HG02973 (cell line): ENCODE measurements around the gene PRELID3B.
"Not testable (repeated sequence)": the region's sequence is repeated elsewhere in the genome, so short reads cannot be mapped to it uniquely, and the experiment has no call there.

ENCODE experiments used
- ATAC-seq: cut with Tn5 transposase; IDR thresholded peaks from one replicate; pipeline ENCODE4 v1.9.1; 2021; ENCODE audit warnings: moderate library complexity; ENCODE audit not compliant: unreplicated experiment

The PRELID3B gene

DNA sequence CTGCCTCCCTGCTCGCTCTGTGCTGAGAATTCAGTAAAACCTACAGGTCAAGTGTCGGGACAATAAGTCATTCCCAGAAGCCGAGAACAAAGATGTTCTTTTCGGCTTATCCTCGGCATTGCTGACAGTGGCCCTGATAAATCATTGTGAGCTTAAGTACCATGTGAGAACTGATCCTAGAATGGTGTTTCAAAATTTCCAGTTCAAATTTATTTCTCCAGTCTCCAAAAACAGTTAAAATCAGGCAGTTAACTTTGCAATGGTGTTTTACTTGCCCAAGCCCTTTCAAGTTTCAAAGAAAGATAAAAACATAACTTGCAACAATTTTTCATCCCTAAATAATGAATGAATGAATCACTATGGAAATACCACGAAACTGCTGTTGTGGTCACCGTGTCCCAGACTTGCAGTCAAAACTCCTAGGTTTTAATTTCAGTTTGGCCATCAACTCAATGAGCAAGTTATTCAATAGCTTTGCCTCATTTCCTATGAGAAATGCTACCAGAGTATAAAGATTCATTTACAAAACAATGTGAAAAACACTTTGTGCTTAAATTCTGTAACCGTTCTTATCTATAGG, 14.8 kb downstream of the PRELID3B start:
- no peak for ATAC-seq

- no peak for ATAC-seq
Observed at GRCh38 chr20:59026904-59027740, 15.5 kb downstream of the PRELID3B start.

DNA sequence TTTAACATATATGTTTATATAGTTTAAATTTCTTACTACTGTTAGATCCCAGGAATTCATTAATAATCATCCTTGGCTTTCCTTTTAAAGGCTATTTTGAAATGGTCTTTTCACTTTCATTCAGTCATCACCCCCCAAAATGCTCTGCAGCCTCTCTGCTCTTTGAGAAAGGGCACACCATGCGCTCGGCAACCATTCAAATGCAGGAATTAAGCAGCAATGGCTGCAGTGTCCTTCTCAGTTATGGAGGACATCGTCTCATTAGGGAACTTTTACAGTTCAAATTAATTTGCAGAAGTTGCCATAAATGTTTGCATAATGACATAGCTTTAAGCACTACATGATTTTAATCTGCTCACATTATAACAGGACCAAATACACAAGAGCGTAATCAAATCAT, 17.1 kb downstream of the PRELID3B start:
- ATAC-seq: no peak

DNA sequence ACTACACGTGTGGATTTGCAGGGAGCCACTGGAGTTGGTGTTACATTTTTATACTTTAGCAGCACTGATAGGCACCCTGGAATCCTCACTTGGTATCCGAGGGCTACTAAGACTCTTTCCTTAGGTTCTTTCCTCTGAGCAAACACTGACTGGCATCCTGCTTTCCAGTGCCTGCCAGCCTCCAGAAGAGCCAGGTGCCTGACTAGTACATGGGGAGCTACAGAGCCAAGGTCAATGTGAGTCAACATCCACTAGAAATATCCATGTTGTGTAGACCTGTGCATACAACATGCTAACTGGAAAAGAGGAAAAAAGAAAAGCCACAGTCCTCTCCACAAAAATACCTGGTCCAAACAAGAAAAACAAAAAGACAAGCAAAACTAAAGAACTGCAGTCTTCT, 17.5 kb downstream of the PRELID3B start:
- no peak for ATAC-seq

- ATAC-seq: no peak
Observed at GRCh38 chr20:59024111-59024530, 18.5 kb downstream of the PRELID3B start.

- no peak for ATAC-seq
Observed at GRCh38 chr20:59023616-59024015, 19.0 kb downstream of the PRELID3B start.

- no peak for ATAC-seq
Observed at GRCh38 chr20:59022754-59023153, 19.8 kb downstream of the PRELID3B start.

GRCh38 chr20:59020938-59021551, 21.5 kb downstream of the PRELID3B start:
- no peak for ATAC-seq

GRCh38 chr20:59019217-59019616, 23.4 kb downstream of the PRELID3B start, which contains the start of gene TUBB1:
Gene TUBB1, plus strand, starts transcription at chr20:59019429. Its CDS starts 94 bp downstream, at chr20:59019523.
- no peak for ATAC-seq

DNA sequence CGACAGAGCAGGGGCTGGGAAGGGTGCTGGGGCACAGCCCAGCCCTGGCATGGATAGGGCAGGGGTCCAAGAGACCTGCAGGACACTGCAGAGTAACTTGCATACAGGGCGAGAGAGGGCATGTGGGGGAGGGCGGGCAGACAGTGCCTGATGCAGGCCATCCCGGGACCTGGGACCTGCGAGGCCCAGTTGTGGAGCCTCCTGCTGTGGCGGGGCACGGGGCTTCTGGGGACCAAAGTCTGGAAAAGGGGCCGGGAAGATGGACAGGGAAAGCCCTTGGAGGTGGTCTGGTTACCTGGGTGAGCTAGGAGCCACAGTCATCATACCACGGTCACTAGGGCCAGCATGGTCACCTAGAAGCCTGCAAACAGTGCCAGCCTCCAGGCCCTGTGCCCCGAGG, 23.8 kb downstream of the PRELID3B start:
- no peak for ATAC-seq

- ATAC-seq: no peak
Observed at GRCh38 chr20:59017493-59018231, 24.9 kb downstream of the PRELID3B start.

DNA sequence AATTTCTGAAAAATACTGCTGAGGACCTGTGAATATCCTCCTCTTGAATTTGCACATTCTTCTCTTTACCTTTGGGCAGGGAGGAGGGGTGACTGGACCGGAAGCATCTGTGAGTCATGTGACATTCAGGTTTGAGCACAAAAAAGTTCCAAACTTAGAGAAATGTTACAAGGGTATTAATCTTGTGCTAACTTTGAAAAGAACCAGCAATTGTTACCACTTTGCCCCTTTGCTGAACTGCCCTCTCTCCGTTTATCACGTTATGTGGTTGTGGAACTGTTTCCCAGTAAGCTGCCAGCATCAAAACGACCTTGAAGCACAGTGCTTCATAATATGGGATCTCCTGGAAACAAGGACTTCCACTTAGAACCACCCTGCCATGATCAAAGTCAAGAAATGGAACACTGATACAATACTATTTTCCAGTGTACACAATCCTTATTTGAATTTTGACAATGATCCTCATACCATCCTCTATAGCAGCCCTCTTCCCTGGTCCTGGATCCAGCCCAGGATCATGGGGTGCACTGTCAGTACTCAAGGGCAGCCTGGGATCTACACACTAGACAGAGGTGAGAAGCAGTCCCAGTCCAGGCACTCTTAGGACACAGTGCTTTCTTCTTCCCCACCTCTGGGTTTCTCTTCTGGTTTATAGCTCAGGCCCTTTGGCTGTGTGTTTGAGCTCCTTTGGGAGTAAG, 25.6 kb downstream of the PRELID3B start:
- no peak for ATAC-seq

DNA sequence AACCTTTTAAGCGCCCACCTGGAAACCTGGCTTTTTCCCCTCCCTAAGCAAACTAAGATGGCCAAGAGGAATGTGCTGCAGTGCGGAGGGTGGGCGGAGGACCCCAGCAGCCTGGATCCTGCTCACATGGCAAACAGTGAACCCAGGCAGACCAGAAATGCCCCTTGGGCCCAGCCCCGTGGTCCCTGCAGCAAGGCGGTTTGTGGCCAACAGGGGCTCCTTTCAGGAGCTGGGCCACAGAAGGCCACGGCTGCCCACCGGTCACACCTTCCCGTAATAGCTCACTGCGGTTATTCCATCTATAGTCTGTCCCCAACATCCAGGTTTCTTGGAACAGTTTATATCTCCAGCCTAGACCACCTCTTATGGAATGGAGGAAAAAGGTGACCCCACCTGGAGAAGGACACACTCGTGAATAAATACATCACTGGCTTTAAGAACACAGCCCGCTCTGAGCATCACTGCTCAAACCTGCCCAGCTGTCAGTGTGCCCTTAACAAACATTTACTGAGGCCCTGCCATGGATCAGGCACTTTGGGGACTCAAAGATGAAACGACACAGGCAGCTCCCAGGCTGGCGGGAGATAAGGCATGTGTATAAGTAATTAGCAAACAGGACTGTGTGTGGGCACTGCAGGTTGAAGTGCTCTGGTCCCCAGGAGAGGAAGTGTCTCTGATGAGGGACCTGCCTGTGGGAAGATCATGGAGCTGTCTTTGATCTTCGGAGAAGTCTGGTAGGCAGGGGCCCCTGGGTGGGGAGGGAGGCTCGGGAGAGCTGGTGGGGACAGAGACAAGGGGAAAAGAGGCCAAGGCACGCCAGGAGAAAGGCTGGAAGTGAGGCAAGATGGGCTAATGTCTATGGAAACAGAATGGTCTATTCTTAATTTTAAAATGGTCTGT, 26.5 kb downstream of the PRELID3B start:
- no peak for ATAC-seq

DNA sequence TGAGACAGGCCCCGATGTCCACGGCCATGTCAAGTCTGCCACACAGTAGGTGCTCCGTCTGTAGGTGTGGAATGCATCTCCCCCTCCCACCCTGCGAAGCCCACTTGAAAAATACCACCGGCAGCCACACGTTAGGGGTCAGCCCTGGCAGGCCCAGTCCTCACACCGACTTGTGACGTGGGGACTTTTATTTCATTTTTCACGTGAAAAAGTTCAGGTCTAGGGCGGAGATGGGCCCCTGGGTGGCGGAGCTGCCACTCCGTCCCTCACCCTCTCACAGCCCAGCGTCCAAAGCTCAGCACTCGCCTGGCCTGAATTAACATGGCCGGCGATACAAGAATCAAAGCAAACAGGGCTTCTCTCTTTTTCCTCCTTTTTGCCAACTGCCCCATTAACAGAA, 27.2 kb downstream of the PRELID3B start:
- no peak for ATAC-seq

DNA sequence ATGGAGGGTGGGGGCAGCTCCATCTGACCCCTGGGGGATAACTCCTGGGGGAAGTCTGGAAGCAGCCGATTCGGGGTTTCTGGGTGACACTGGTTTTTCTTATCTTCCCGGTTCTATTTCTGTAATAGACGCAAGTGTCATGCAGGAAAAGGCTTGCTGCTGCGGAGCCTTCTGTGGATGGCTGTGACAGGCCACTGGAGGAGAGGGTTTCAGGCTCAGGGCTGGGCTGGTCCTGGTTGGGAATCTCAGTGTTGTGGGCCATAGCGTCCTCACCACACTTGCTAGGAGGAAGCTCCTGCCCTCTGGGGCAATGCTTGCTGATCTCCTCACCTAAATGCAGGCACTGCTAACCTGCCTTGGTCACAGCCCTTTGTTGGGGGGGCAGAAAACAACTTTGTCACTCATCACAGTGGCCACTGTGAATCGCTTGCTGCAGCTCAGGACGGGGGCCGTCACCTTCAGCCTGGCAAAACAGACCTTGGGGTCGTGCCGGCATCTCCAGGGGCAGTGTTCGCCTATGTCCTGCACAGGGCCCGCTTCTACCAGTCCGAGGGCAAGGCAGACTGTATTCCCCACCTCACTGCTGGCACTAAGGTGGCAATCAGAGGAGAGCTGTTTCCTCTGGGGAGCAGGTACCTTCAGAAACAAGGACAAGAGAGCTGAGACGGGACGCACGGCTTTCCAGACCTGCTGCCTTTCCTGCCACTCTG, 27.8 kb downstream of the PRELID3B start:
- ATAC-seq: no peak

GRCh38 chr20:59013959-59014608, 28.5 kb downstream of the PRELID3B start:
- ATAC-seq: no peak

DNA sequence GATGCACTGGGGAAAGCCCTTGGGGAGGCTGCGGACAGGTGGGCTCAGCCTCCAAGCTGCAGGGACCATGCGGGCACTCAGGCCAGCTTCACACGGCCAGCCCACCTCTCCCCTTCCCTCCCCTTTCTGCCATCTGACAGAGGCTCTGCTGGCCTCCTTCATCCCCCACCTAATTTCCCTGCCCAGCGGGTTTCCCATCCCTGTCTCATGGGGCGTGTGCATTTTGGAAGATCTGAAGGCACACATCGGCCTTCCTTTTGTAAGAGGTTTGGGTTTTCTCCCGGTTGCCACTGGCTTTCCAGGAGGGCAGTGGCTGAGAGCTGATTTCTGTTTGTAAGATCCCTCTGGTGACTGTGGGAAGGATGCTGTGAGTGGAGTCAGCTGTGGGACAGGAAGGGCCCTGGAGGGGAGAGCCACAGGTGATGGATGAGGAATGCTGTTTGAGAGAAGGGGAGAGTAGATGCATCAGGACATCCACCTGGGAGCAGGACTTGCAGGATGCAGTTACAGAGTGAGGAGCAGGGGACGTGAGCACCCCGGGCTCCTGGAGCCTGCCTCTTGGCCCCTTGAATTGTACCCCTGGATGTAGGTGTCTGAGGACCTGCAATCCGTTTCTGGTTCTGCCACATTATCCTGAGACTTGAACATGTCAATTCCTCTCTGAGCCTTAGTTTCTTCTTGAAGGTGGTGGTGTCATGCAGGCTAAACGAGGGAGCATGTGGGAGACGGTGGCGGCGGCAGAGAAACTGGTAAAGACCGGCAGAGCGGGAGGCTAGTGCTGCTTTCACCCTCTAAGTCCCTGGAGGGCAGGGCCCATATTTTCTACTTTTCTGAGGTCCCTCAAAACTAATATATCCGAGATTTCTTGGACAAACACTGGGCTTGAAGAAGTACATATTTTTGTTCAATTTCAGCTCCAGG, 29.3 kb downstream of the PRELID3B start:
- no peak for ATAC-seq

- ATAC-seq: not testable (repeated sequence)
Observed at GRCh38 chr20:59011874-59012157, 30.8 kb downstream of the PRELID3B start.
